Activated CD4-positive, alpha-beta memory T cell treated with anti-CD3 and anti-CD28 coated beads, Interleukin-2, amount 10 ng/mL, durations not matched to agents 7 days and 5 days (primary cell): Measurements from ENCODE around the gene WFS1. TPM values are rescaled to one million over a fixed set of nuclear protein-coding genes. Genes with fewer than 3 reads are reported as not detected.

Experiments used
- CTCF ChIA-PET: fragments of 350-600 bp; sonication (Branson Sonifier 250); formaldehyde crosslinking; loops from one replicate; lab custom pipeline; 2021; ENCODE audit warnings: antibody characterized with exemption, inconsistent platforms; lab: Charles Lee
- POLR2A ChIA-PET: fragments of 350-600 bp; sonication (Branson Sonifier 250); formaldehyde crosslinking; loops from one replicate; lab custom pipeline; 2021; ENCODE audit warnings: antibody characterized with exemption; lab: Charles Lee
- DNase-seq: peaks from one replicate; pipeline ENCODE4 v3.0.0-alpha.2; 2020
- H3K27ac Mint-ChIP-seq: one replicate; pipeline ENCODE4 v1.8.0; 2021; ENCODE audit warnings: mild to moderate bottlenecking, mixed read lengths
- H3K27me3 Mint-ChIP-seq: one replicate; pipeline ENCODE4 v1.8.0; 2021; ENCODE audit warnings: mixed read lengths
- H3K36me3 Mint-ChIP-seq: one replicate; pipeline ENCODE4 v1.8.0; 2021; ENCODE audit warnings: low read depth, mixed read lengths
- H3K4me1 Mint-ChIP-seq: one replicate; pipeline ENCODE4 v1.8.0; 2021; ENCODE audit warnings: mixed read lengths
- H3K4me3 Mint-ChIP-seq: one replicate; pipeline ENCODE4 v1.8.0; 2021; ENCODE audit warnings: mild to moderate bottlenecking, mixed read lengths
- H3K9me3 Mint-ChIP-seq: one replicate; pipeline ENCODE4 v1.8.0; 2021; ENCODE audit warnings: mixed read lengths
- total RNA-seq, 2 experiments: library from RNA; stranded (reverse); gene quantifications; one replicate each; pipeline ENCODE4 v1.2.3, GENCODE V29; 2021

The WFS1 gene
- total RNA-seq, 2 experiments from 2014 or later: 2.4 to 3.5 TPM

- H3K27me3 Mint-ChIP-seq: peaks cover 29% of the 10 kb centered on the region
- H3K4me3 Mint-ChIP-seq: no peak overlapping the region
- H3K4me1 Mint-ChIP-seq: peaks cover 52% of the 10 kb centered on the region
- H3K36me3 Mint-ChIP-seq: no peaks in the 10 kb centered on the region
- H3K27ac Mint-ChIP-seq: no peak overlapping the region
- POLR2A ChIA-PET: no interaction called here
- no peaks in the 10 kb centered on the region for H3K9me3 Mint-ChIP-seq
- DNase-seq: no peak
- CTCF ChIA-PET: interaction anchor here (0.6 to 14.4 kb wide), 5 partner anchors 9 to 295 kb away, joined by 3 to 341 read pairs (median 22); partner anchors contain the start of gene WFS1
These were observed 52.6 kb downstream of the WFS1 start for GRCh38 chr4:6322067-6322760.

GRCh38 chr4:6322761-6323566 is 53.3 kb downstream of the WFS1 start:
- Mint-ChIP-seq H3K36me3 (no peaks in the 10 kb centered on the region), H3K27me3 (peaks cover 28% of the 10 kb centered on the region), H3K9me3 (no peaks in the 10 kb centered on the region), H3K27ac (no peak overlapping the region), H3K4me3 (no peak overlapping the region), H3K4me1 (peaks cover 52% of the 10 kb centered on the region)
- POLR2A ChIA-PET: no interaction called here
- no peak for DNase-seq
- CTCF ChIA-PET: interaction anchor here (1.3 to 14.4 kb wide), 6 partner anchors 9 to 324 kb away, joined by 3 to 341 read pairs (median 22); partner anchors contain the start of gene WFS1

- peaks cover 34% of the 10 kb centered on the region for H3K27me3 Mint-ChIP-seq
- POLR2A ChIA-PET: interaction anchor here (0.8 to 1.4 kb wide), 3 partner anchors 67 to 125 kb away, joined by 3 to 7 read pairs (median 3); no protein-coding TSS in a partner anchor
- peaks cover 50% of the 10 kb centered on the region for H3K4me1 Mint-ChIP-seq
- no peak overlapping the region for H3K4me3 Mint-ChIP-seq
- no peak for DNase-seq
- H3K9me3 Mint-ChIP-seq: no peaks in the 10 kb centered on the region
- H3K27ac Mint-ChIP-seq: no peak overlapping the region
- H3K36me3 Mint-ChIP-seq: no peaks in the 10 kb centered on the region
- CTCF ChIA-PET: interaction anchor here (1.3 to 14.4 kb wide), 5 partner anchors 9 to 326 kb away, joined by 4 to 341 read pairs (median 21); partner anchors contain the start of gene WFS1
These were observed 54.9 kb downstream of the WFS1 start for GRCh38 chr4:6324461-6324998.

GRCh38 chr4:6324999-6325787 is 55.5 kb downstream of the WFS1 start:
- H3K4me1 Mint-ChIP-seq: peaks cover 45% of the 10 kb centered on the region
- CTCF ChIA-PET: interaction anchor here (1.3 to 14.4 kb wide), 5 partner anchors 8 to 326 kb away, joined by 4 to 341 read pairs (median 21); partner anchors contain the start of gene WFS1
- DNase-seq: peak; percentile 44
- peaks cover 36% of the 10 kb centered on the region for H3K27me3 Mint-ChIP-seq
- no peaks in the 10 kb centered on the region for H3K9me3 Mint-ChIP-seq
- no peak overlapping the region for H3K4me3 Mint-ChIP-seq
- H3K27ac Mint-ChIP-seq: no peak overlapping the region
- H3K36me3 Mint-ChIP-seq: no peaks in the 10 kb centered on the region
- POLR2A ChIA-PET: interaction anchor here (1.3 kb wide), 1 partner anchor 126 kb away, joined by 7 read pairs; no protein-coding TSS in a partner anchor

- ChIA-PET CTCF (interaction anchor here (3.5 to 14.4 kb wide), 3 partner anchors 62 to 327 kb away, joined by 21 to 341 read pairs (median 229); partner anchors contain the start of gene WFS1), POLR2A (interaction anchor here (1.9 kb wide), 1 partner anchor 75 kb away, joined by 8 read pairs; no protein-coding TSS in a partner anchor)
- no peak overlapping the region for H3K27ac Mint-ChIP-seq
- H3K9me3 Mint-ChIP-seq: no peaks in the 10 kb centered on the region
- H3K36me3 Mint-ChIP-seq: no peaks in the 10 kb centered on the region
- peaks cover 36% of the 10 kb centered on the region for H3K27me3 Mint-ChIP-seq
- H3K4me1 Mint-ChIP-seq: peaks cover 38% of the 10 kb centered on the region
- no peak for DNase-seq
- H3K4me3 Mint-ChIP-seq: no peak overlapping the region
These were observed 56.2 kb downstream of the WFS1 start for GRCh38 chr4:6325788-6326290.

- POLR2A ChIA-PET: interaction anchor here (1.2 to 1.9 kb wide), 3 partner anchors 56 to 126 kb away, joined by 5 to 8 read pairs (median 5); partner anchors contain the start of gene JAKMIP1
- DNase-seq: no peak
- H3K9me3 Mint-ChIP-seq: peaks cover under 1% of the 10 kb centered on the region
- H3K27me3 Mint-ChIP-seq: peaks cover 36% of the 10 kb centered on the region
- H3K36me3 Mint-ChIP-seq: no peaks in the 10 kb centered on the region
- no peak overlapping the region for H3K4me3 Mint-ChIP-seq
- H3K27ac Mint-ChIP-seq: no peak overlapping the region
- CTCF ChIA-PET: interaction anchor here (0.8 to 14.4 kb wide), 9 partner anchors 10 to 329 kb away, joined by 3 to 341 read pairs (median 17); partner anchors contain the start of gene WFS1
- peaks cover 33% of the 10 kb centered on the region for H3K4me1 Mint-ChIP-seq
These were observed 56.8 kb downstream of the WFS1 start for GRCh38 chr4:6326312-6327060.

GRCh38 chr4:6327220-6327917 is 57.7 kb downstream of the WFS1 start:
- H3K27me3 Mint-ChIP-seq: peaks cover 33% of the 10 kb centered on the region
- POLR2A ChIA-PET: interaction anchor here (0.9 to 1.9 kb wide), 5 partner anchors 11 to 129 kb away, joined by 4 to 8 read pairs (median 5); partner anchors contain the start of gene JAKMIP1
- H3K36me3 Mint-ChIP-seq: no peaks in the 10 kb centered on the region

GRCh38 chr4:6328526-6328925 is 58.9 kb downstream of the WFS1 start:
- no peak overlapping the region for H3K4me3 Mint-ChIP-seq
- DNase-seq: no peak
- CTCF ChIA-PET: interaction anchor here (1.0 to 14.4 kb wide), 7 partner anchors 64 to 331 kb away, joined by 3 to 341 read pairs (median 17); partner anchors contain the start of gene WFS1
- peaks cover 31% of the 10 kb centered on the region for H3K27me3 Mint-ChIP-seq
- peaks cover 3% of the 10 kb centered on the region for H3K9me3 Mint-ChIP-seq
- H3K27ac Mint-ChIP-seq: no peak overlapping the region
- POLR2A ChIA-PET: interaction anchor here (1.5 kb wide), 1 partner anchor 130 kb away, joined by 5 read pairs; no protein-coding TSS in a partner anchor
- no peaks in the 10 kb centered on the region for H3K36me3 Mint-ChIP-seq
- peaks cover 17% of the 10 kb centered on the region for H3K4me1 Mint-ChIP-seq

More at GRCh38 chr4:6327220-6327917, 57.7 kb downstream of the WFS1 start:
- H3K27ac Mint-ChIP-seq: no peak overlapping the region
- H3K4me3 Mint-ChIP-seq: no peak overlapping the region
- H3K9me3 Mint-ChIP-seq: peaks cover 3% of the 10 kb centered on the region
- CTCF ChIA-PET: interaction anchor here (0.6 to 14.4 kb wide), 25 partner anchors 11 to 507 kb away, joined by 3 to 341 read pairs (median 4); partner anchors contain the start of gene WFS1
- peaks cover 27% of the 10 kb centered on the region for H3K4me1 Mint-ChIP-seq
- peak; percentile 84 for DNase-seq

- Mint-ChIP-seq H3K9me3 (peaks cover 3% of the 10 kb centered on the region), H3K27me3 (peaks cover 21% of the 10 kb centered on the region), H3K27ac (no peak overlapping the region), H3K36me3 (no peaks in the 10 kb centered on the region), H3K4me1 (peaks cover 8% of the 10 kb centered on the region), H3K4me3 (no peak overlapping the region)
- no peak for DNase-seq
- ChIA-PET CTCF (interaction anchor here (1.3 to 14.4 kb wide), 17 partner anchors 9 to 331 kb away, joined by 3 to 341 read pairs (median 9); partner anchors contain the start of gene WFS1), POLR2A (interaction anchor here (1.7 kb wide), 1 partner anchor 10 kb away, joined by 4 read pairs; no protein-coding TSS in a partner anchor)
These were observed 60.1 kb downstream of the WFS1 start for GRCh38 chr4:6329478-6330383.
